HEK293 (cell line): Measurements from ENCODE around the gene TCP11.

ENCODE experiments used
- CTCF ChIA-PET: fragments of 350-600 bp; formaldehyde crosslinking; extraction: SDS; loops from one replicate; lab custom pipeline; 2021; ENCODE audit warnings: antibody characterized with exemption; lab: Yijun Ruan, JAX
- POLR2A ChIA-PET: fragments of 300-600 bp; formaldehyde crosslinking; extraction: SDS; loops from one replicate; lab custom pipeline; 2020; ENCODE audit warnings: antibody characterized with exemption, inconsistent platforms; lab: Yijun Ruan, JAX
- H3K27ac ChIP-seq: fragments of 200-500 bp; sonication (Bioruptor generic); 2 replicates; pipeline ENCODE4 v1.5.1; 2014; ENCODE audit warnings: low read depth, low read length, control low read depth, inconsistent platforms; ENCODE audit errors: extremely low read depth
- H3K36me3 ChIP-seq, 2 experiments: fragments of 200-500 bp in 1 of 2; sonication (Bioruptor generic) in 1 of 2; 1 replicate in 1 of 2; 2 replicates in 1 of 2; pipeline ENCODE4 v1.5.1; 2014 to 2017; ENCODE audit warnings: inconsistent platforms in 2 of 2, low read length in 2 of 2; ENCODE audit not compliant: control insufficient read depth in 2 of 2, insufficient read depth in 1 of 2
- H3K4me1 ChIP-seq: fragments of 200-500 bp; sonication (Bioruptor generic); 2 replicates; pipeline ENCODE4 v1.5.1; 2014; ENCODE audit warnings: mild to moderate bottlenecking, low read length, inconsistent platforms; ENCODE audit not compliant: control insufficient read depth, insufficient read depth
- H3K4me3 ChIP-seq: 2 replicates; pipeline ENCODE4 v1.5.1; 2011; ENCODE audit warnings: low read depth, mild to moderate bottlenecking, control low read depth, low read length, moderate library complexity
- H3K9me3 ChIP-seq: fragments of 200-500 bp; sonication (Bioruptor generic); 2 replicates; pipeline ENCODE4 v1.5.1; 2014; ENCODE audit warnings: low read depth, low read length, inconsistent platforms; ENCODE audit not compliant: control insufficient read depth, insufficient read depth
- BCL11B ChIP-seq: fragments of 450-650 bp; formaldehyde crosslinking; IDR thresholded peaks from 2 replicates; pipeline ENCODE4 v1.5.1; 2016; ENCODE audit warnings: low read depth, missing biosample characterization, missing genetic modification characterization
- GLI4 ChIP-seq: fragments of 450-650 bp; formaldehyde crosslinking; IDR thresholded peaks from 2 replicates; pipeline ENCODE4 v1.5.1; 2016; ENCODE audit warnings: missing biosample characterization, missing genetic modification characterization
- PRDM1 ChIP-seq: fragments of 450-650 bp; formaldehyde crosslinking; IDR thresholded peaks from 2 replicates; pipeline ENCODE4; 2016; ENCODE audit warnings: missing biosample characterization, missing genetic modification characterization
- REPIN1 ChIP-seq: fragments of 450-650 bp; formaldehyde crosslinking; IDR thresholded peaks from 2 replicates; pipeline ENCODE4 v1.5.1; 2017; ENCODE audit warnings: missing biosample characterization, missing genetic modification characterization, low read depth
- ZFHX2 ChIP-seq: fragments of 450-650 bp; formaldehyde crosslinking; conservative IDR thresholded peaks from 2 replicates; pipeline ENCODE4 v1.5.1; 2016; ENCODE audit warnings: missing biosample characterization, missing genetic modification characterization
- ZFP37 ChIP-seq: fragments of 450-650 bp; formaldehyde crosslinking; IDR thresholded peaks from 2 replicates; pipeline ENCODE4 v1.5.1; 2016; ENCODE audit warnings: missing biosample characterization, missing genetic modification characterization
- ZNF121 ChIP-seq: fragments of 450-650 bp; formaldehyde crosslinking; IDR thresholded peaks from 2 replicates; pipeline ENCODE4 v1.5.1; 2016; ENCODE audit warnings: missing biosample characterization, missing genetic modification characterization
- ZNF292 ChIP-seq: fragments of 450-650 bp; formaldehyde crosslinking; IDR thresholded peaks from 2 replicates; pipeline ENCODE4 v1.5.1; 2016; ENCODE audit warnings: low read depth, missing biosample characterization, missing genetic modification characterization, borderline replicate concordance
- ZNF433 ChIP-seq: fragments of 450-650 bp; formaldehyde crosslinking; IDR thresholded peaks from 2 replicates; pipeline ENCODE4 v1.5.1; 2016; ENCODE audit warnings: missing biosample characterization, missing genetic modification characterization, low read depth
- ZNF510 ChIP-seq: fragments of 450-650 bp; formaldehyde crosslinking; IDR thresholded peaks from 2 replicates; pipeline ENCODE4 v1.5.1; 2018; ENCODE audit warnings: mild to moderate bottlenecking, missing genetic modification characterization, missing biosample characterization; ENCODE audit not compliant: insufficient replicate concordance
- ZNF530 ChIP-seq: fragments of 450-650 bp; formaldehyde crosslinking; IDR thresholded peaks from 2 replicates; pipeline ENCODE4 v1.5.1; 2016; ENCODE audit warnings: low read depth, missing biosample characterization, missing genetic modification characterization
- ZNF707 ChIP-seq: fragments of 450-650 bp; formaldehyde crosslinking; IDR thresholded peaks from 2 replicates; pipeline ENCODE4 v1.5.1; 2016; ENCODE audit warnings: missing biosample characterization, missing genetic modification characterization
- TF ChIP-seq, protein P1 (sequence below): fragments of 450-650 bp; formaldehyde crosslinking; conservative IDR thresholded peaks from 2 replicates; pipeline ENCODE4 v1.5.1; 2016; ENCODE audit warnings: low read depth, missing biosample characterization, missing genetic modification characterization
- TF ChIP-seq, protein P2 (sequence below): fragments of 450-650 bp; formaldehyde crosslinking; IDR thresholded peaks from 2 replicates; pipeline ENCODE4 v1.5.1; 2016; ENCODE audit warnings: missing biosample characterization, missing genetic modification characterization
- TF ChIP-seq, protein P3 (sequence below): fragments of 450-650 bp; IDR thresholded peaks from 2 replicates; pipeline ENCODE4 v1.5.1; 2018; ENCODE audit warnings: missing biosample characterization, mild to moderate bottlenecking, missing genetic modification characterization
- TF ChIP-seq, protein P4 (sequence below): fragments of 450-650 bp; formaldehyde crosslinking; IDR thresholded peaks from 2 replicates; pipeline ENCODE4 v1.5.1; 2016; ENCODE audit warnings: missing biosample characterization, missing genetic modification characterization, borderline replicate concordance
- TF ChIP-seq, protein P5 (sequence below): fragments of 450-650 bp; IDR thresholded peaks from 2 replicates; pipeline ENCODE4 v1.5.1; 2018; ENCODE audit warnings: missing biosample characterization, missing genetic modification characterization
- TF ChIP-seq, protein P6 (sequence below): fragments of 450-650 bp; formaldehyde crosslinking; IDR thresholded peaks from 2 replicates; pipeline ENCODE4 v1.5.0; 2017; ENCODE audit warnings: missing biosample characterization, missing genetic modification characterization, borderline replicate concordance

TCP11 gene

DNA sequence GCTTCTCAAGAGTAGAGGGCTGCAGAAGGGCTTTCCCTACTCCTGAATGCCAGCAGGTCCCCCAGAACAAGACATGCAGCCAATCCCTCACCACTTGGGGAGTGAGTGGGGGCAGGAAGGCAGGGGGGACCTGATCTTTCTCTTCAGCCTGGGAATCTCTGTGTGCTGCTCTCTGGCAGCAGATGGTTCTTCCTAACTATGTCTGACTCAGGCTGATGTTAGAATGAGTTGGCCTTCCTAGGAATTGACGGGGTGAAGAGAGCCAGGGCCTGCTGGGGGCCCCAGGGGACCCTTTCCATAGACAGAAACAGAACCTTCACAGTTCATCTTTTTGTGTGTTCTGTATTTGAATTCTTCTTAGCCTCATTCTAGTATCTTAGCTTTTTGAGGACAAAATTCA is 29.0 kb upstream of the TCP11 start (continued):
- TF ChIP-seq, protein P1, sequence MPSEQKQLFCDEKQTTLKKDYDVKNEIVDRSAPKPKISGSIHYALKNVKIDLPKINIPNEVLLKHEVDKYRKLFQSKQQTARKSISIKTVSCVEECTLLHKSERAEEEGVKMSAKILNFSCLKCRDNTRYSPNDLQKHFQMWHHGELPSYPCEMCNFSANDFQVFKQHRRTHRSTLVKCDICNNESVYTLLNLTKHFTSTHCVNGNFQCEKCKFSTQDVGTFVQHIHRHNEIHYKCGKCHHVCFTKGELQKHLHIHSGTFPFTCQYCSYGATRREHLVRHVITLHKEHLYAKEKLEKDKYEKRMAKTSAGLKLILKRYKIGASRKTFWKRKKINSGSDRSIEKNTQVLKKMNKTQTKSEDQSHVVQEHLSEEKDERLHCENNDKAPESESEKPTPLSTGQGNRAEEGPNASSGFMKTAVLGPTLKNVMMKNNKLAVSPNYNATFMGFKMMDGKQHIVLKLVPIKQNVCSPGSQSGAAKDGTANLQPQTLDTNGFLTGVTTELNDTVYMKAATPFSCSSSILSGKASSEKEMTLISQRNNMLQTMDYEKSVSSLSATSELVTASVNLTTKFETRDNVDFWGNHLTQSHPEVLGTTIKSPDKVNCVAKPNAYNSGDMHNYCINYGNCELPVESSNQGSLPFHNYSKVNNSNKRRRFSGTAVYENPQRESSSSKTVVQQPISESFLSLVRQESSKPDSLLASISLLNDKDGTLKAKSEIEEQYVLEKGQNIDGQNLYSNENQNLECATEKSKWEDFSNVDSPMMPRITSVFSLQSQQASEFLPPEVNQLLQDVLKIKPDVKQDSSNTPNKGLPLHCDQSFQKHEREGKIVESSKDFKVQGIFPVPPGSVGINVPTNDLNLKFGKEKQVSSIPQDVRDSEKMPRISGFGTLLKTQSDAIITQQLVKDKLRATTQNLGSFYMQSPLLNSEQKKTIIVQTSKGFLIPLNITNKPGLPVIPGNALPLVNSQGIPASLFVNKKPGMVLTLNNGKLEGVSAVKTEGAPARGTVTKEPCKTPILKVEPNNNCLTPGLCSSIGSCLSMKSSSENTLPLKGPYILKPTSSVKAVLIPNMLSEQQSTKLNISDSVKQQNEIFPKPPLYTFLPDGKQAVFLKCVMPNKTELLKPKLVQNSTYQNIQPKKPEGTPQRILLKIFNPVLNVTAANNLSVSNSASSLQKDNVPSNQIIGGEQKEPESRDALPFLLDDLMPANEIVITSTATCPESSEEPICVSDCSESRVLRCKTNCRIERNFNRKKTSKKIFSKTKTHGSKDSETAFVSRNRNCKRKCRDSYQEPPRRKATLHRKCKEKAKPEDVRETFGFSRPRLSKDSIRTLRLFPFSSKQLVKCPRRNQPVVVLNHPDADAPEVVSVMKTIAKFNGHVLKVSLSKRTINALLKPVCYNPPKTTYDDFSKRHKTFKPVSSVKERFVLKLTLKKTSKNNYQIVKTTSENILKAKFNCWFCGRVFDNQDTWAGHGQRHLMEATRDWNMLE = no peak
- TF ChIP-seq ZNF121 (tag by site-specific recombination) = no peak
- TF ChIP-seq GLI4 (tag by site-specific recombination) = no peak
- no peak for TF ChIP-seq ZNF510 (tag by site-specific recombination)

DNA sequence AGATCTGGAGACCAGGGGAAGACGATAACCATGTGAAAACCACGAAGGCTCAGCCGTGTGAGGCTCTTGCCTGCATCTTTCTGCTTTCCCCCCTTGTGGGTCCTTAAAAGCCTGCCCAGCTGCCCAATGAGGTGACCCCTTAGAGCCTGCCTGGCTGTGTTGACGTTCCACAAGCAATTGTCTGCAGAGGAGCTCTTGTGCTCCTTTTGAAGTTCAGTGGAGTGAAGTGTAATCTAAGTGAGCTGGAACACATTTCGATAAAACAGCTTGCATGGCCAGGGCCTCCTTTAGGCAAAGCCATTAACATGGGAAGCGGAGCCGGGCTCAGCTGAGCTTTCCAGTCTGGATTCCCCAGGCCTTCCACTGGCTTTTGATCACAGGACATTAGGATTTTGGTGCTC is 27.3 kb upstream of the TCP11 start:
- H3K36me3 ChIP-seq = no peaks in the 10 kb centered on the region
- H3K4me3 ChIP-seq = no peak overlapping the region
- no peaks in the 10 kb centered on the region for H3K9me3 ChIP-seq
- ChIA-PET POLR2A (interaction anchor here (0.5 kb wide), 1 partner anchor 752 kb away, joined by 4 read pairs; no protein-coding TSS in a partner anchor), CTCF (interaction anchor here (1.6 to 1.8 kb wide), 2 partner anchors 22 to 73 kb away, joined by 4 to 7 read pairs; no protein-coding TSS in a partner anchor)
- H3K27ac ChIP-seq = no peak overlapping the region
- no peak for TF ChIP-seq ZNF530 (tag by site-specific recombination)
- TF ChIP-seq, protein P2, sequence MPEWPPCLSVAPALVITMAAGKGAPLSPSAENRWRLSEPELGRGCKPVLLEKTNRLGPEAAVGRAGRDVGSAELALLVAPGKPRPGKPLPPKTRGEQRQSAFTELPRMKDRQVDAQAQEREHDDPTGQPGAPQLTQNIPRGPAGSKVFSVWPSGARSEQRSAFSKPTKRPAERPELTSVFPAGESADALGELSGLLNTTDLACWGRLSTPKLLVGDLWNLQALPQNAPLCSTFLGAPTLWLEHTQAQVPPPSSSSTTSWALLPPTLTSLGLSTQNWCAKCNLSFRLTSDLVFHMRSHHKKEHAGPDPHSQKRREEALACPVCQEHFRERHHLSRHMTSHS (tag by site-specific recombination) = no peak
- no peak for TF ChIP-seq ZNF433 (tag by site-specific recombination)
- TF ChIP-seq, protein P3, sequence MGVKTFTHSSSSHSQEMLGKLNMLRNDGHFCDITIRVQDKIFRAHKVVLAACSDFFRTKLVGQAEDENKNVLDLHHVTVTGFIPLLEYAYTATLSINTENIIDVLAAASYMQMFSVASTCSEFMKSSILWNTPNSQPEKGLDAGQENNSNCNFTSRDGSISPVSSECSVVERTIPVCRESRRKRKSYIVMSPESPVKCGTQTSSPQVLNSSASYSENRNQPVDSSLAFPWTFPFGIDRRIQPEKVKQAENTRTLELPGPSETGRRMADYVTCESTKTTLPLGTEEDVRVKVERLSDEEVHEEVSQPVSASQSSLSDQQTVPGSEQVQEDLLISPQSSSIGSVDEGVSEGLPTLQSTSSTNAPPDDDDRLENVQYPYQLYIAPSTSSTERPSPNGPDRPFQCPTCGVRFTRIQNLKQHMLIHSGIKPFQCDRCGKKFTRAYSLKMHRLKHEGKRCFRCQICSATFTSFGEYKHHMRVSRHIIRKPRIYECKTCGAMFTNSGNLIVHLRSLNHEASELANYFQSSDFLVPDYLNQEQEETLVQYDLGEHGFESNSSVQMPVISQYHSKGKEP = no peak
- no peak for TF ChIP-seq ZFP37 (tag by site-specific recombination)
- TF ChIP-seq ZFHX2 (tag by site-specific recombination) = no peak
- TF ChIP-seq ZNF707 (tag by site-specific recombination) = no peak
- TF ChIP-seq PRDM1 (tag by site-specific recombination) = no peak
- no peak for TF ChIP-seq BCL11B (tag by site-specific recombination)
- TF ChIP-seq, protein P4, sequence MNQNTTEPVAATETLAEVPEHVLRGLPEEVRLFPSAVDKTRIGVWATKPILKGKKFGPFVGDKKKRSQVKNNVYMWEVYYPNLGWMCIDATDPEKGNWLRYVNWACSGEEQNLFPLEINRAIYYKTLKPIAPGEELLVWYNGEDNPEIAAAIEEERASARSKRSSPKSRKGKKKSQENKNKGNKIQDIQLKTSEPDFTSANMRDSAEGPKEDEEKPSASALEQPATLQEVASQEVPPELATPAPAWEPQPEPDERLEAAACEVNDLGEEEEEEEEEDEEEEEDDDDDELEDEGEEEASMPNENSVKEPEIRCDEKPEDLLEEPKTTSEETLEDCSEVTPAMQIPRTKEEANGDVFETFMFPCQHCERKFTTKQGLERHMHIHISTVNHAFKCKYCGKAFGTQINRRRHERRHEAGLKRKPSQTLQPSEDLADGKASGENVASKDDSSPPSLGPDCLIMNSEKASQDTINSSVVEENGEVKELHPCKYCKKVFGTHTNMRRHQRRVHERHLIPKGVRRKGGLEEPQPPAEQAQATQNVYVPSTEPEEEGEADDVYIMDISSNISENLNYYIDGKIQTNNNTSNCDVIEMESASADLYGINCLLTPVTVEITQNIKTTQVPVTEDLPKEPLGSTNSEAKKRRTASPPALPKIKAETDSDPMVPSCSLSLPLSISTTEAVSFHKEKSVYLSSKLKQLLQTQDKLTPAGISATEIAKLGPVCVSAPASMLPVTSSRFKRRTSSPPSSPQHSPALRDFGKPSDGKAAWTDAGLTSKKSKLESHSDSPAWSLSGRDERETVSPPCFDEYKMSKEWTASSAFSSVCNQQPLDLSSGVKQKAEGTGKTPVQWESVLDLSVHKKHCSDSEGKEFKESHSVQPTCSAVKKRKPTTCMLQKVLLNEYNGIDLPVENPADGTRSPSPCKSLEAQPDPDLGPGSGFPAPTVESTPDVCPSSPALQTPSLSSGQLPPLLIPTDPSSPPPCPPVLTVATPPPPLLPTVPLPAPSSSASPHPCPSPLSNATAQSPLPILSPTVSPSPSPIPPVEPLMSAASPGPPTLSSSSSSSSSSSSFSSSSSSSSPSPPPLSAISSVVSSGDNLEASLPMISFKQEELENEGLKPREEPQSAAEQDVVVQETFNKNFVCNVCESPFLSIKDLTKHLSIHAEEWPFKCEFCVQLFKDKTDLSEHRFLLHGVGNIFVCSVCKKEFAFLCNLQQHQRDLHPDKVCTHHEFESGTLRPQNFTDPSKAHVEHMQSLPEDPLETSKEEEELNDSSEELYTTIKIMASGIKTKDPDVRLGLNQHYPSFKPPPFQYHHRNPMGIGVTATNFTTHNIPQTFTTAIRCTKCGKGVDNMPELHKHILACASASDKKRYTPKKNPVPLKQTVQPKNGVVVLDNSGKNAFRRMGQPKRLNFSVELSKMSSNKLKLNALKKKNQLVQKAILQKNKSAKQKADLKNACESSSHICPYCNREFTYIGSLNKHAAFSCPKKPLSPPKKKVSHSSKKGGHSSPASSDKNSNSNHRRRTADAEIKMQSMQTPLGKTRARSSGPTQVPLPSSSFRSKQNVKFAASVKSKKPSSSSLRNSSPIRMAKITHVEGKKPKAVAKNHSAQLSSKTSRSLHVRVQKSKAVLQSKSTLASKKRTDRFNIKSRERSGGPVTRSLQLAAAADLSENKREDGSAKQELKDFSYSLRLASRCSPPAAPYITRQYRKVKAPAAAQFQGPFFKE (tag by site-specific recombination) = no peak
- no peak for TF ChIP-seq REPIN1 (tag by site-specific recombination)
- TF ChIP-seq ZNF292 (tag by site-specific recombination) = no peak
- TF ChIP-seq, protein P5, sequence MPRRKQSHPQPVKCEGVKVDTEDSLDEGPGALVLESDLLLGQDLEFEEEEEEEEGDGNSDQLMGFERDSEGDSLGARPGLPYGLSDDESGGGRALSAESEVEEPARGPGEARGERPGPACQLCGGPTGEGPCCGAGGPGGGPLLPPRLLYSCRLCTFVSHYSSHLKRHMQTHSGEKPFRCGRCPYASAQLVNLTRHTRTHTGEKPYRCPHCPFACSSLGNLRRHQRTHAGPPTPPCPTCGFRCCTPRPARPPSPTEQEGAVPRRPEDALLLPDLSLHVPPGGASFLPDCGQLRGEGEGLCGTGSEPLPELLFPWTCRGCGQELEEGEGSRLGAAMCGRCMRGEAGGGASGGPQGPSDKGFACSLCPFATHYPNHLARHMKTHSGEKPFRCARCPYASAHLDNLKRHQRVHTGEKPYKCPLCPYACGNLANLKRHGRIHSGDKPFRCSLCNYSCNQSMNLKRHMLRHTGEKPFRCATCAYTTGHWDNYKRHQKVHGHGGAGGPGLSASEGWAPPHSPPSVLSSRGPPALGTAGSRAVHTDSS (tag by site-specific recombination) = no peak
- TF ChIP-seq, protein P6, sequence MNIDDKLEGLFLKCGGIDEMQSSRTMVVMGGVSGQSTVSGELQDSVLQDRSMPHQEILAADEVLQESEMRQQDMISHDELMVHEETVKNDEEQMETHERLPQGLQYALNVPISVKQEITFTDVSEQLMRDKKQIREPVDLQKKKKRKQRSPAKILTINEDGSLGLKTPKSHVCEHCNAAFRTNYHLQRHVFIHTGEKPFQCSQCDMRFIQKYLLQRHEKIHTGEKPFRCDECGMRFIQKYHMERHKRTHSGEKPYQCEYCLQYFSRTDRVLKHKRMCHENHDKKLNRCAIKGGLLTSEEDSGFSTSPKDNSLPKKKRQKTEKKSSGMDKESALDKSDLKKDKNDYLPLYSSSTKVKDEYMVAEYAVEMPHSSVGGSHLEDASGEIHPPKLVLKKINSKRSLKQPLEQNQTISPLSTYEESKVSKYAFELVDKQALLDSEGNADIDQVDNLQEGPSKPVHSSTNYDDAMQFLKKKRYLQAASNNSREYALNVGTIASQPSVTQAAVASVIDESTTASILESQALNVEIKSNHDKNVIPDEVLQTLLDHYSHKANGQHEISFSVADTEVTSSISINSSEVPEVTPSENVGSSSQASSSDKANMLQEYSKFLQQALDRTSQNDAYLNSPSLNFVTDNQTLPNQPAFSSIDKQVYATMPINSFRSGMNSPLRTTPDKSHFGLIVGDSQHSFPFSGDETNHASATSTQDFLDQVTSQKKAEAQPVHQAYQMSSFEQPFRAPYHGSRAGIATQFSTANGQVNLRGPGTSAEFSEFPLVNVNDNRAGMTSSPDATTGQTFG (tag by site-specific recombination) = no peak
- no peaks in the 10 kb centered on the region for H3K4me1 ChIP-seq
